ENCODE measurements around the gene GPRIN2. TPM values are rescaled to one million over a fixed set of nuclear protein-coding genes. Genes with fewer than 3 reads are reported as not detected.

The GPRIN2 gene
- total RNA-seq, 1 donor from 2014 or later: 3.0 TPM

DNA sequence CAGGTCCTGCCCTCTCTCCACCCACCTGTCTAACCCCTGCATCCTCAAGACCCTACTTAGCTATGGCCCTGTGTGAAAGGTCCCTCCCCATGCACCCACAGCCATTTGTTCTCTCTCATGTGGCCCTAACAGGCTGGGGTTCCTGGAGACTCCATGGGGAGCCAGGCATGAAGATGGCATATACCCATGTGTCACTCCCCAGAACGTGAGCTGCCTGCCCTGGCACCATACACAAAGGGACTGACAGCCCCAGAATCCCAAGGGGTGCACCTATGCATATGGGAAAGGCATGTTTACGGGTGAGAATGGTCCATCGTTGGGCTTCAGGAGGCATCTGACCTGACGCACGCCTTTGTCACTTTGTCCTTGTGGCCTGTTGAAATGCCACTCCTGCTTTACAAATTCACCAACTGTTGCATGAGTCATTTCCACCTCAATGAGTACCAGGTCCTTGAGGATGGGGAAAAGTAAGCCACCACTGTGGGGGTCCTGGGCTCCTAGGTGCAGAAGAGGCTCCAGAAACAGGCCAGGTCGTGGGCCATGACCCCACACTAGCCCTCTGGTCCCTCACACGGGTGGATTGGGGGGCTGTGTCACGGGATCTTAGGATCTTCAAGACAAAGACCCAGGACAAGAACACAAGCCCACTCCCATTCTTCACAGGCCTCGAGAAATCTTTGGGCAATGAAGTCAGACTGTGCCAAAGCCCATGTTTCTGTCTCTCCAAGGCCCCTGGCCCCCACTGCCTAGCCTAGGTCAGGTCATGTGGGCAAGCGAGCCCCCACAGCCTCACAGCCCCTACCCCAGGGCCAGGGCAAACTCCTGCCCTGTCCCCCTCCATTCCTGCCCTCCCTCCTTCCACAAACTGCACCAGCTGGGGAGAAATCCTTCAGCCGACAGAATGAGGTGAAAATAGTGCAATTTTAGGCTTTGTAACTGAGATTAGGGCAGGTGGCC lies 8.6 kb downstream of the GPRIN2 start:
- DNase-seq (ENCODE audit: low read depth): no peak

DNA sequence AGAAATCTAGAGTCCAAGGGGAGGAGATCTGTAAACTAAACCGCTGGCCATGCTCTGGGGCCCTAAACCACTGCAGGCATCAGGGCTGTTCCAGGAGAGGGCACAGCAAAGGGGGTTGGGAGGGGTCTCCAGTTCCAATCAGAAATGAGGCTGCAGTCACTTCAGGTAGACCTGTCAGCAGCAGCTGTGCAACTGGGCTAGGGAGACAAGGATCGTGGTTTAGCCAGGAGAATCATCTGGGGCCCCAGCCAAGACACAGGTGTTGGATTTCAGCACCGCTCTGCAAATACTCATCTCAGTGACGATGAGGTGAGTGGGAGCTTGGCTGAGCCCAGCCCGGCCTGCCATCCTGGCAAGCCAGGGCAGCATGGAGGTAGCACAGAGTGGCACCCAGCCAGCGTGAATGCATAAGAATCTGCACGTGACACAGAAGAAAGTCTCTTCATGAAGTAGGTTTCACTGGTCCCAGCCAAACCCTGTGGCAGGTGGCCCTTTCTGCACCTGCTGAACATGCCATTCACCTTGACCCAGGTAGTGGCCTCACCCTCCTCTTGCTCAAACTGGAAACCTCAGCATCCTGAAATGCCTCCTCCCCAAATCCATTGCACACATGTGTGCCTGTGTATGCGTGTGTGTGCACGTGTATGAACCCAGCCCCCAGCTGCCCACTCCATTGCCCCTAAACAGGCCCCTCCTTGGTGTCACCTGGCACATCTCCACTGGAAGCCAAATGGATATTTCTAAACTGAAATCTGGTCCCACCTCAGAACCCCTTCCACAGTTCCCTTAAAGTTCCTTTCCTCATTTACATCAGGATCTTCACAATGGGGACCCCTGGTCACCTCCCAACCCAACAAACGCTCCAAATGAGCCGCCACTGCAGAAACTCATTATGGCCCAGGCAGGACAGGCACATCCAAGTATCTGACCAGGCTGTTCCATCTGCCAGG lies 9.6 kb downstream of the GPRIN2 start:
- Mint-ChIP-seq H3K4me1 (ENCODE audit: low read depth, unreplicated experiment) (peaks cover 6% of the 10 kb centered on the region), H3K27me3 (ENCODE audit: low read depth, unreplicated experiment) (no peaks in the 10 kb centered on the region), H3K36me3 (ENCODE audit: low read depth, unreplicated experiment) (peaks cover 3% of the 10 kb centered on the region), H3K27ac (ENCODE audit: unreplicated experiment) (no peak overlapping the region), H3K4me3 (ENCODE audit: unreplicated experiment) (no peak overlapping the region), H3K9me3 (ENCODE audit: unreplicated experiment) (peaks cover 2% of the 10 kb centered on the region)
- FAIRE-seq (no peak), DNase-seq (ENCODE audit: low read depth) (no peak)
- Histone ChIP-seq H3K79me2 (ENCODE audit: insufficient read depth, low read length) (no peaks in the 10 kb centered on the region), H3K4me2 (ENCODE audit: low read length) (no peak overlapping the region), H3K4me1 (ENCODE audit: insufficient read depth, low read length) (no peaks in the 10 kb centered on the region), H3K4me3 (ENCODE audit: insufficient read depth, low read depth, low read length) (no peak overlapping the region), H3K27me3 (ENCODE audit: insufficient read depth, low read length) (peaks cover 20% of the 10 kb centered on the region), H3K36me3 (ENCODE audit: insufficient read depth, low read length) (no peaks in the 10 kb centered on the region), H3K9me3 (ENCODE audit: insufficient read depth, low read depth, low read length) (no peaks in the 10 kb centered on the region), H2AFZ (ENCODE audit: low read depth, low read length) (no peak overlapping the region), H3K27ac (ENCODE audit: low read depth, low read length) (no peak overlapping the region), H3K9ac (ENCODE audit: low read length) (no peak overlapping the region), H4K20me1 (ENCODE audit: insufficient read depth, low read length) (no peaks in the 10 kb centered on the region)
- no peak for TF ChIP-seq EZH2 (IDR thresholded peaks at IDR 0.05; ENCODE audit: insufficient read depth, low read length)
- TF ChIP-seq, protein P1, sequence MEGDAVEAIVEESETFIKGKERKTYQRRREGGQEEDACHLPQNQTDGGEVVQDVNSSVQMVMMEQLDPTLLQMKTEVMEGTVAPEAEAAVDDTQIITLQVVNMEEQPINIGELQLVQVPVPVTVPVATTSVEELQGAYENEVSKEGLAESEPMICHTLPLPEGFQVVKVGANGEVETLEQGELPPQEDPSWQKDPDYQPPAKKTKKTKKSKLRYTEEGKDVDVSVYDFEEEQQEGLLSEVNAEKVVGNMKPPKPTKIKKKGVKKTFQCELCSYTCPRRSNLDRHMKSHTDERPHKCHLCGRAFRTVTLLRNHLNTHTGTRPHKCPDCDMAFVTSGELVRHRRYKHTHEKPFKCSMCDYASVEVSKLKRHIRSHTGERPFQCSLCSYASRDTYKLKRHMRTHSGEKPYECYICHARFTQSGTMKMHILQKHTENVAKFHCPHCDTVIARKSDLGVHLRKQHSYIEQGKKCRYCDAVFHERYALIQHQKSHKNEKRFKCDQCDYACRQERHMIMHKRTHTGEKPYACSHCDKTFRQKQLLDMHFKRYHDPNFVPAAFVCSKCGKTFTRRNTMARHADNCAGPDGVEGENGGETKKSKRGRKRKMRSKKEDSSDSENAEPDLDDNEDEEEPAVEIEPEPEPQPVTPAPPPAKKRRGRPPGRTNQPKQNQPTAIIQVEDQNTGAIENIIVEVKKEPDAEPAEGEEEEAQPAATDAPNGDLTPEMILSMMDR (IDR thresholded peaks at IDR 0.05; ENCODE audit: insufficient read depth, low read depth, low read length): no peak

More for the DNA sequence above, 8.6 kb downstream of the GPRIN2 start:
- TF ChIP-seq, protein P1 (IDR thresholded peaks at IDR 0.05; ENCODE audit: insufficient read depth, low read depth, low read length): no peak
- TF ChIP-seq EZH2 (IDR thresholded peaks at IDR 0.05; ENCODE audit: insufficient read depth, low read length): no peak
- H3K4me3 Mint-ChIP-seq (ENCODE audit: unreplicated experiment): no peak overlapping the region
- Histone ChIP-seq H2AFZ (ENCODE audit: low read depth, low read length) (no peak overlapping the region), H3K27ac (ENCODE audit: low read depth, low read length) (no peak overlapping the region), H4K20me1 (ENCODE audit: insufficient read depth, low read length) (no peaks in the 10 kb centered on the region), H3K4me2 (ENCODE audit: low read length) (no peak overlapping the region), H3K4me3 (ENCODE audit: insufficient read depth, low read depth, low read length) (no peak overlapping the region), H3K9me3 (ENCODE audit: insufficient read depth, low read depth, low read length) (no peaks in the 10 kb centered on the region), H3K4me1 (ENCODE audit: insufficient read depth, low read length) (no peaks in the 10 kb centered on the region), H3K36me3 (ENCODE audit: insufficient read depth, low read length) (no peaks in the 10 kb centered on the region), H3K27me3 (ENCODE audit: insufficient read depth, low read length) (peaks cover 17% of the 10 kb centered on the region), H3K9ac (ENCODE audit: low read length) (no peak overlapping the region), H3K79me2 (ENCODE audit: insufficient read depth, low read length) (no peaks in the 10 kb centered on the region)
- H3K27me3 Mint-ChIP-seq (ENCODE audit: low read depth, unreplicated experiment): no peaks in the 10 kb centered on the region
- no peak for FAIRE-seq
- H3K9me3 Mint-ChIP-seq (ENCODE audit: unreplicated experiment): peaks cover 2% of the 10 kb centered on the region
- peaks cover 6% of the 10 kb centered on the region for H3K4me1 Mint-ChIP-seq (ENCODE audit: low read depth, unreplicated experiment)
- peak overlapping the region; percentile 71 for H3K27ac Mint-ChIP-seq (ENCODE audit: unreplicated experiment)
- peaks cover 3% of the 10 kb centered on the region for H3K36me3 Mint-ChIP-seq (ENCODE audit: low read depth, unreplicated experiment)

All from astrocyte (in vitro differentiated cells and primary cell).